SU-DHL-6 (cell line): ENCODE measurements around the gene HOTAIR.

ENCODE experiments used
- H2AFZ ChIP-seq: fragments of 200-600 bp; sonication (generic); 2 replicates; pipeline ENCODE4 v1.6.1; 2014; ENCODE audit warnings: low read depth, mild to moderate bottlenecking, moderate library complexity, mixed read lengths, antibody characterized with exemption, low read length; ENCODE audit not compliant: severe bottlenecking
- H3F3A ChIP-seq: fragments of 200-600 bp; shearing (Covaris generic); 2 replicates; pipeline ENCODE4 v1.6.0; 2016; ENCODE audit warnings: antibody characterized with exemption, mild to moderate bottlenecking; ENCODE audit not compliant: insufficient read depth
- H3K27ac ChIP-seq: fragments of 200-600 bp; sonication (generic); 2 replicates; pipeline ENCODE4 v1.5.1; 2016; ENCODE audit warnings: low read depth, mild to moderate bottlenecking, low read length, moderate library complexity, mixed read lengths
- H3K27me3 ChIP-seq: fragments of 200-600 bp; sonication (generic), shearing (Covaris generic); 2 replicates; pipeline ENCODE4 v1.6.0; 2014; ENCODE audit warnings: mild to moderate bottlenecking, low read length
- H3K36me3 ChIP-seq: fragments of 200-600 bp; sonication (generic); 2 replicates; pipeline ENCODE4 v1.6.1; 2014; ENCODE audit warnings: mild to moderate bottlenecking, low read length, mixed read lengths
- H3K4me2 ChIP-seq: fragments of 300-600, 200-600 bp; shearing (Covaris generic), sonication (generic); 2 replicates; pipeline ENCODE4 v1.6.0; 2014; ENCODE audit warnings: low read length, low read depth, mild to moderate bottlenecking; ENCODE audit not compliant: poor library complexity, severe bottlenecking
- H3K4me3 ChIP-seq: fragments of 200-600 bp; sonication (generic); 2 replicates; pipeline ENCODE4 v1.5.1; 2014; ENCODE audit warnings: antibody characterized with exemption, low read length, mild to moderate bottlenecking, mixed read lengths; ENCODE audit not compliant: insufficient read depth, poor library complexity, severe bottlenecking
- H3K79me2 ChIP-seq: fragments of 200-600 bp; sonication (generic); 2 replicates; pipeline ENCODE4 v1.6.1; 2014; ENCODE audit warnings: mild to moderate bottlenecking, low read length, moderate library complexity; ENCODE audit not compliant: insufficient read depth
- H3K9ac ChIP-seq: fragments of 200-600 bp; sonication (generic); 2 replicates; pipeline ENCODE4 v1.7.0; 2014; ENCODE audit warnings: mild to moderate bottlenecking, low read length
- H3K9me2 ChIP-seq: fragments of 200-600 bp; sonication (generic); replicated peaks from 2 replicates; pipeline ENCODE4 v1.6.1; 2014; ENCODE audit warnings: low read length; ENCODE audit not compliant: insufficient read depth
- H3K9me3 ChIP-seq: fragments of 200-600 bp; sonication (generic); 2 replicates; pipeline ENCODE4 v1.6.1; 2014; ENCODE audit warnings: low read length, mixed read lengths; ENCODE audit not compliant: insufficient read depth
- H4K20me1 ChIP-seq: fragments of 200-600 bp; sonication (generic); 2 replicates; pipeline ENCODE4 v1.6.1; 2014; ENCODE audit warnings: low read depth, mild to moderate bottlenecking, antibody characterized with exemption, low read length, moderate library complexity, mixed read lengths
- EZH2phosphoT487 ChIP-seq: fragments of 200-600 bp; sonication (generic), shearing (Covaris generic); conservative IDR thresholded peaks from 2 replicates; pipeline ENCODE4 v1.6.1; 2018; ENCODE audit warnings: mild to moderate bottlenecking, antibody characterized with exemption, low read length, moderate library complexity, mixed read lengths
- TF ChIP-seq, protein P1 (sequence below): fragments of 200-600 bp; sonication (generic); IDR thresholded peaks from one replicate; pipeline ENCODE4 v1.5.1; 2017; ENCODE audit warnings: antibody characterized with exemption, mild to moderate bottlenecking, low read length, moderate library complexity; ENCODE audit not compliant: insufficient read depth, poor library complexity, severe bottlenecking

The HOTAIR gene

DNA sequence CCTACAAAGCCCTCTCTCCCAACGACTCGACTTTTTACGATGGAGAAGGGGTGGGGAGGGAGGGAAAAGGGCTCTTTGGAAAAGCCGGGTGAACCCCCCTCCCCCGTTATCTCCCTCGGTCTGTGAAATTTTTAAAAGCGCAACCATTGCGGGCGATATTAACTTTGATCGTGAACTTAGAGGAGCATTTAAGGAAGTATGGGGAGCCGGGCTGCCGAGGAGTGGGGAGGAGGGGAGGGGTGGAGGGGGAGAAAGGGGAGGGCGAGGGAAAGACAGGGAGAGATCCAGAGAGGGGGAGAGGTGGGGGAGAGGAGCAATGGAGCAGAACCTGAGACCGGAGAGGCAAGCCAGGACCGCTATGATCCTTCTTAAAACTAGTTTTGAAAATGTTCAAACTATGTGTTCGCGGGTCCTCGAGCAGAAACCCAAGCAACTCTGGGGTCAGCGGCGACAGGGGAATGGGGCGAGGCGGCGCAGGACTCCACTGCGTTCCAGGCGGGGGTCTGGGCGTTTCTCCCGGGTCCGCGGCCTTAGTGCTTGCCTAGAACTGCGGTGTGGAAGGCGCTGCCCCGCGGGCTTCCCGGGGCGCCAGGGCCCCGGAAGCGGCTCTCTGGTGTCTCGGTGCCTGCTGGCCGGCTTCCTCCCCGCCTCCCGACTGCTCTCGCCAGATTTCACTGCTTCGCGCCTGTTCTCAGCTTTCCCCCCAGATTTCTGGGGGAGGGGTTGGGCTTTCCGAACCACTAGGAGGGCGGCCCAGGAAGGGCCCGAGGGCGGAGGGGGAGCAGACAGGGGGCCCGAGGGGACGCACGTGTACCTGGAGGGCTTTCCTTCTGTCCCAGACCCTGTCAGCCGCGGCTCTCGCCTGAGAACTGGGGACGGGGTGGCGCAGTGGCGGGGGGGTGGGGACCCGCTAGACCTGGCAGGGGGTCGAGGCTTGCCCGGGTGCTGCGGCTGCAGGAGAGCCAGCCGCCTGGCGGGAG, at the start of gene HOTAIR:
TSS of gene HOTAIR (minus strand) at position 871 of the 980 bp plus-strand sequence.
- H4K20me1 ChIP-seq = no peaks in the 10 kb centered on the region
- no peak within 1 kb of the TSS for H3K4me2 ChIP-seq
- H3K79me2 ChIP-seq = no peaks in the 10 kb centered on the region
- H3K27ac ChIP-seq = no peak within 1 kb of the TSS
- H3K9me3 ChIP-seq = no peaks in the 10 kb centered on the region
- TF ChIP-seq, protein P1, sequence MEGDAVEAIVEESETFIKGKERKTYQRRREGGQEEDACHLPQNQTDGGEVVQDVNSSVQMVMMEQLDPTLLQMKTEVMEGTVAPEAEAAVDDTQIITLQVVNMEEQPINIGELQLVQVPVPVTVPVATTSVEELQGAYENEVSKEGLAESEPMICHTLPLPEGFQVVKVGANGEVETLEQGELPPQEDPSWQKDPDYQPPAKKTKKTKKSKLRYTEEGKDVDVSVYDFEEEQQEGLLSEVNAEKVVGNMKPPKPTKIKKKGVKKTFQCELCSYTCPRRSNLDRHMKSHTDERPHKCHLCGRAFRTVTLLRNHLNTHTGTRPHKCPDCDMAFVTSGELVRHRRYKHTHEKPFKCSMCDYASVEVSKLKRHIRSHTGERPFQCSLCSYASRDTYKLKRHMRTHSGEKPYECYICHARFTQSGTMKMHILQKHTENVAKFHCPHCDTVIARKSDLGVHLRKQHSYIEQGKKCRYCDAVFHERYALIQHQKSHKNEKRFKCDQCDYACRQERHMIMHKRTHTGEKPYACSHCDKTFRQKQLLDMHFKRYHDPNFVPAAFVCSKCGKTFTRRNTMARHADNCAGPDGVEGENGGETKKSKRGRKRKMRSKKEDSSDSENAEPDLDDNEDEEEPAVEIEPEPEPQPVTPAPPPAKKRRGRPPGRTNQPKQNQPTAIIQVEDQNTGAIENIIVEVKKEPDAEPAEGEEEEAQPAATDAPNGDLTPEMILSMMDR = no peak
- TF ChIP-seq EZH2phosphoT487 = no peak
- H3K27me3 ChIP-seq = no peaks in the 10 kb centered on the region
- no peaks in the 10 kb centered on the region for H3F3A ChIP-seq
- H3K4me3 ChIP-seq = no peak within 1 kb of the TSS
- H3K9me2 ChIP-seq = no peaks in the 10 kb centered on the region
- H2AFZ ChIP-seq = no peak within 1 kb of the TSS
- H3K36me3 ChIP-seq = no peaks in the 10 kb centered on the region
- no peak within 1 kb of the TSS for H3K9ac ChIP-seq

DNA sequence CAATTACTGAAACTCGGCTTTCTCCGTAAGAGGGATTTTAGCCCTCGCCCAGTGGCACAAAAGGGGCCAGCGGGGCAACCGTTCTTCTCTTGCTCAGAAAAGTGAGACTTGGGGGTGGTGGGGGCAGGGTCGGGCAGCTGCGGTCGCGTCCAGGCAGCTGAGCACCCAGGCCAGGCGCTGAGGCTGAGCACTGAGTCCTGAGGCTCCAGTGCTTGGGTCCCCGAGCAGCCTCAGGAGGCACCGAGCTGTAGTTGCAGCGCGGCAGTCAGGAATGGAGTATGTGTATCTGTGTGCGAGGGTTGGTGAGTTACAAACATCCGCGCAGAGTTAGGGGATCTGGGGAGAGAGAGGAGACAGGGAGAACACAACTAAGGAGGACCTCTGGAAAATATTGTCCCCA, 49.4 kb upstream of the HOTAIR start:
- Histone ChIP-seq H3K9me3 (no peaks in the 10 kb centered on the region), H3K36me3 (no peaks in the 10 kb centered on the region), H3K4me2 (no peak overlapping the region), H2AFZ (no peak overlapping the region), H3K4me3 (no peak overlapping the region), H3K27ac (no peak overlapping the region), H3K9me2 (no peaks in the 10 kb centered on the region), H3K79me2 (no peaks in the 10 kb centered on the region), H3K9ac (no peak overlapping the region), H3K27me3 (no peaks in the 10 kb centered on the region), H4K20me1 (no peaks in the 10 kb centered on the region), H3F3A (no peaks in the 10 kb centered on the region)
- no peak for TF ChIP-seq EZH2phosphoT487
- TF ChIP-seq, protein P1 = no peak

DNA sequence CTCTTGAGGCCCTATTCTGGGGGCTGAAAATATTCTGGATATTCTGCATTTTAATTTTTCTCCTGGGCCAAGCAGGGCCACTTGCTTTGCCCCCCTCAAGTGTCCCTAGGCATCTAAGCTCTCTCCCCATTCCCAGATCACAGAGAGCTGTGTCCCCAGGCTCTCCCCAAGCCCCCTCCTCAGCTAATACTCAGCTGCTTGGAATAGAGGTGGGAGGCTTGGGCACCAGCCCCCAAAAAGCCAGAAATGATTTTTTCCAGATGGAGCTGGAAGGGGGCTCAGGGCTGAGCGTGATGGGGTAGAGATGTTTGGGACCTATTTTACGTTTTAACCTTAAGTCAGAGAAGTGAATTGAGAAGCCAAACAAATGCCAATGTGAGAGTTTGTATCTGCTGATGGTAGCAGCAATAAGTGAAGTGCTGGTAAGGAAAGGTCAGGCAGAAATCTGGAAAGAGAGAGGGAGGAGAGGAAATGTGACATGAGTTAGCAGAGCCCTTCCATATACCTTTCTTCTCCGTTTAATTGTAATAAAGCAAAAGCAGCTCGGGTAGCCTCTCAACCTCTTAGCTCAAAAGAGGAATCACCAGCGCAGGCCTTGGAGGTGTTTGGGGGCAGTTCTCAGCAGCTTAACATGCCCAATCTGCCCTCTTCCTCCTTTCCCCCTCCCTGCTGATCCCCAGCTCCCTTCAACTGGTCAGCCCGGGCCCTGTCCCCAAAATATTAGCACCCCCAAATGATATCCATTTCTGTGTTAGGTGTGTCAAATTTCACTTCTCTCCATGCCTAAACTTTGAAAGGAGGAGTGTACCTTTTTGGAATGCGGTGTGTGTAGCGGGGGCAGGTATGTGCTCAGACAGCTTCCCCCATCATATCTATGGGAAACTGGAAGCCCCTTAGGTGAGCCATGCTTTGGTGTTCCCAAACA, 48.5 kb upstream of the HOTAIR start:
- Histone ChIP-seq H3K27ac (no peak overlapping the region), H3K27me3 (no peaks in the 10 kb centered on the region), H3K9me3 (no peaks in the 10 kb centered on the region), H4K20me1 (no peaks in the 10 kb centered on the region), H3K9ac (no peak overlapping the region), H3K4me2 (no peak overlapping the region), H3K36me3 (no peaks in the 10 kb centered on the region), H2AFZ (no peak overlapping the region), H3K9me2 (no peaks in the 10 kb centered on the region), H3K4me3 (no peak overlapping the region), H3F3A (no peaks in the 10 kb centered on the region), H3K79me2 (no peaks in the 10 kb centered on the region)
- TF ChIP-seq EZH2phosphoT487 = no peak
